Measurements from ENCODE around the gene SRSF7. TPM values are rescaled to one million over a fixed set of nuclear protein-coding genes. Genes with fewer than 3 reads are reported as not detected.
"Not testable (repeated sequence)": the region's sequence is repeated elsewhere in the genome, so short reads cannot be mapped to it uniquely, and the experiment has no call there.

The SRSF7 gene
- total RNA-seq, 2 experiments from 2014 or later: 243 to 249 TPM

DNA sequence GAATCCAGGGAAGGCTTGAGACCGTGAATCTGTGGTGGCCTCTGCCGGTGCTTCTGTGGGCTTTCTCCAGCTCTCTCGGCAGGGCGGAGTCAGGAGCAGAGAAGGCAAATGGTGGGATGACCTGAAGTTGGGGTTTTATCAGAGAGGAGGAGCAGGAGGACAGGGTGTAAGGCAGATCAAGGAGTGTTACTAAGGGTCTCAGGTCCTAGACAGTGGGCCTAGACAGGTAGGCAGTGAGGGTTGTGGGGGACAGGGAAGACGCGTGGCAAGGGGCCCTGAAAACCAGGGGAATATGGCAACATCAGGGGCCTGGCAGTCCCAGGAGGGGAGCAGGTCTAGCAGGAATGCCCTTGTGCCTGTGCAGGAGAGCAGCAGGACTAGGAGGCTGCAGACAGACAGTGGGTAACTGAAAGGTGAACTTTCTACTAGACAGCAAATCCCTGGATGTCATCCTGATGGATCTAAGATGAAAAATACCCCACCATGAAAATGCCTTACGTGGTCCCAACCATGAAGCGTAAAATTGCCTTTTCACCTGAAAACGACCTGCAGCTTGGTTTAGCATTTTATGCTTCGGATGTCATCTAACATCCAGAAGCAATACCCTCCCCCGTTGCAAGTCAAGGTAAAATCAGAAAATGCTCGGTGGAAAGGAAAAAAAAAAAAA, 42.1 kb downstream of the SRSF7 start:
- ChIA-PET CTCF (interaction anchor here (0.6 to 2.4 kb wide), 14 partner anchors 10 to 187 kb away, joined by 3 to 19 read pairs (median 3); no protein-coding TSS in a partner anchor), POLR2A (interaction anchor here (0.7 to 2.0 kb wide), 13 partner anchors 9 to 412 kb away, joined by 3 to 11 read pairs (median 4); partner anchors contain the start of genes GALM, HNRNPLL, SOS1 and SRSF7)
- Mint-ChIP-seq H3K4me1 (peaks cover 72% of the 10 kb centered on the region), H3K9me3 (peaks cover 3% of the 10 kb centered on the region), H3K4me3 (peak overlapping the region; percentile 61), H3K27me3 (no peaks in the 10 kb centered on the region), H3K27ac (peak overlapping the region; percentile 95), H3K36me3 (ENCODE audit: low read depth) (peaks cover 77% of the 10 kb centered on the region)
- no peak for DNase-seq

DNA sequence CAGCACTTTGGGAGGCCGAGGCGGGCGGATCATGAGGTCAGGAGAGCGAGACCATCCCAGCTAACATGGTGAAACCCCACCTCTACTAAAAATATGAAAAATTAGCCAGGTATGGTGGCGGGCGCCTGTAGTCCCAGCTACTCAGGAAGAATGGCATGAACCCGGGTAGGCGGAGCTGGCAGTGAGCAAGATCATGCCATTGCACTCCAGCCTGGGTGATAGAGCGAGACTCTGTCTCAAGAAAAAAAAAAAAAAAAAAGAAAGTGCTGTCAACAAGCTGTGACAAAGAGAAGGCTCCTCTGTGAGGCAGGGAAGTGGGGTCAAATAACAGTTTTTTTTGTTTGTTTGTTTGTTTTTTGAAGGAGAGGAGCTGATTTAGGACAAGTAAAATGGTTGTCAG, 42.7 kb downstream of the SRSF7 start:
- Mint-ChIP-seq H3K36me3 (ENCODE audit: low read depth) (peaks cover 74% of the 10 kb centered on the region), H3K4me3 (peak overlapping the region; percentile 61), H3K27ac (peak overlapping the region; percentile 95), H3K4me1 (peaks cover 68% of the 10 kb centered on the region)
- ChIA-PET POLR2A (interaction anchor here (0.6 to 2.0 kb wide), 14 partner anchors 10 to 412 kb away, joined by 3 to 11 read pairs (median 3); partner anchors contain the start of genes GALM, HNRNPLL, SOS1 and SRSF7), CTCF (interaction anchor here (0.7 to 2.4 kb wide), 9 partner anchors 9 to 188 kb away, joined by 3 to 19 read pairs (median 6); no protein-coding TSS in a partner anchor)
- H3K27me3 Mint-ChIP-seq, H3K9me3 Mint-ChIP-seq, DNase-seq: not testable (repeated sequence)

DNA sequence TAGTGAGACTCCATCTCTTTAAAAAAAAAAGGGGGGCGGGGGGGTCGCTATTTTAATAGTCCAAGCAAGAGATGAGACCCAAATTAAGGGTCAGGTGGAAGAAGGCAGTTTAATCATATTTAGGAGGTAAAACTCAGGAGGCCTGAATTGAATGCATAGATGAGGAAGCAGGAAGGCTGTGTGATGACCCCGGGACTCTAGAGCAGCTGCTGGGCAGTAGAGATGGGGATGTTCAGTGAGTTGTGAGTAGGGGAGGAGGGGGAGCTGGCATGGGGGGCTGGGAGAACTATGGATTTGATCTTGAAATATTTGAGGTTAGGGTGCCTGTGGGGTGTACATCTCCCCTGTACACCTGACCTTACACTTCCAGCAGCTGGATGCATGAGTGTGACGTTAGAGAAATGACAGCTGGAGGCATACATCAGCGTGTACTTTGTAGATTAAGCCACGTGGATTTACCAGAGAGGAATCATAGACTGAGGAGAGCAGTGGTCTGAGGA, 44.3 kb downstream of the SRSF7 start:
- peak overlapping the region; percentile 60 for H3K27ac Mint-ChIP-seq
- ChIA-PET POLR2A (interaction anchor here (0.9 to 2.1 kb wide), 5 partner anchors 15 to 106 kb away, joined by 3 to 8 read pairs (median 4); partner anchors contain the start of gene SRSF7), CTCF (interaction anchor here (1.1 to 1.7 kb wide), 2 partner anchors 10 to 11 kb away, joined by 3 to 4 read pairs; no protein-coding TSS in a partner anchor)
- peaks cover 3% of the 10 kb centered on the region for H3K9me3 Mint-ChIP-seq
- H3K4me1 Mint-ChIP-seq: peaks cover 64% of the 10 kb centered on the region
- no peaks in the 10 kb centered on the region for H3K27me3 Mint-ChIP-seq
- no peak overlapping the region for H3K4me3 Mint-ChIP-seq
- peaks cover 66% of the 10 kb centered on the region for H3K36me3 Mint-ChIP-seq (ENCODE audit: low read depth)
- no peak for DNase-seq

DNA sequence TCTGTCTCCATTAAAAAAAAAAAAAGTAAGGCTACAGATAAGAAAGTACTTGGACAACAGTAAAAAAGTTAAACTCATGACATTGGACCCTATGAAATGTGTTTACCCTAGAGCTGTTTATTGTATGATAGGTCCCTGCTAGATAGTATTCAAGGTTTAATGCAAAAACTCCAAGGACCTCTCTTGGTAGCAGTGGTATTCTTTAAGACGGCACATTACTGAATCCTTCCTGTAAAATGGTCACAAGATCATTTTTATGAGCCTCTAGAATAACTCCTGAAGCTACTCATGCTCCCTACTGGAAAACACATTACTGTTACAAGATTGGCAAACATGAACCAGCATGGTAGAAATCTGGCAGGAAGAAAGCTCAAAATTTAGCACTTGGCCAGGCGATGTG, 46.5 kb downstream of the SRSF7 start:
- Mint-ChIP-seq H3K27ac (peak overlapping the region; percentile 30), H3K27me3 (no peaks in the 10 kb centered on the region), H3K4me1 (peaks cover 70% of the 10 kb centered on the region), H3K4me3 (no peak overlapping the region), H3K36me3 (ENCODE audit: low read depth) (peaks cover 56% of the 10 kb centered on the region), H3K9me3 (no peaks in the 10 kb centered on the region)
- POLR2A ChIA-PET: interaction anchor here (1.3 to 2.5 kb wide), 5 partner anchors 9 to 106 kb away, joined by 3 to 8 read pairs (median 5); no protein-coding TSS in a partner anchor
- DNase-seq: no peak
- CTCF ChIA-PET: interaction anchor here (0.7 to 1.7 kb wide), 5 partner anchors 11 to 123 kb away, joined by 3 to 8 read pairs (median 4); no protein-coding TSS in a partner anchor

DNA sequence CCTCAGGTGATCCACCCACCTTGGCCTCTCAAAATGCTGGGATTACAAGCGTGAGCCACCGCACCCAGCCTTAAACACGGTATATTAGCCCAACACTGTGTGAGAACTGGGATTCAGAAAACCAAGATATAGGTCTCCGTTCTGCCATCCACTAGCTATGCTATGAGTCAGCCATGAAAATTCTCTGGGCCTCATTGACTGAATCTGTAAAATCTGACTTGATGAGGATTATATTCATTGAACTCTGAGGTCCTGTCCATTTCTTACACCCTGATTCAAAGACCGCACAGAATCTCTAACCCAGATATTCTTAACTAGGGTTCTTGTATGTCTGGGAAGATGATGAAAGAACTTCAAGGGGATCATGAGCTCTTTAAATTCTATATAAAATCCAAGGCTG, 47.8 kb downstream of the SRSF7 start:
- H3K36me3 Mint-ChIP-seq (ENCODE audit: low read depth): peaks cover 52% of the 10 kb centered on the region
- H3K4me3 Mint-ChIP-seq, H3K9me3 Mint-ChIP-seq, DNase-seq, H3K27me3 Mint-ChIP-seq, H3K27ac Mint-ChIP-seq: not testable (repeated sequence)
- peaks cover 64% of the 10 kb centered on the region for H3K4me1 Mint-ChIP-seq
- CTCF ChIA-PET: interaction anchor here (0.9 to 1.7 kb wide), 3 partner anchors 19 to 122 kb away, joined by 3 to 8 read pairs (median 4); no protein-coding TSS in a partner anchor
- POLR2A ChIA-PET: interaction anchor here (0.8 to 9.0 kb wide), 5 partner anchors 11 to 102 kb away, joined by 3 to 73 read pairs (median 5); partner anchors contain the start of genes GALM and SRSF7

DNA sequence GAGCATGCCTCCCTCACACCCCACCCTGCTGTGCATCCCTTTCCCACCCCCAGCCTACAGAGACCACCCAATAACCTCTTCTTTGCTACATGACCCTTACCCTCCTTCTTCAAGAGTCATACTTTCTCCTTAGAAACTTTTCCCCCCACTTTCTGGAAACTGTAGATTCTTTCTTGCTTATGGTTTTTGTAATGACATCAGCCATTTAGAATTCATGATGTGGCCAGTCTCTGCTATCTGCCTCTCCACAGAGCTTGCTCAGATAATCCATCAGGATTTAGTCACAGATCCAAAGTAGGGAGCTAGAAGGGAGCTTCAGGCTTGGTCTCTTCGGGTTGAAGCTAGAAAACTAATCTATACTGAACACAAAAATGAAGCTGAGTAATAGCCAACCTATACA, 48.7 kb downstream of the SRSF7 start:
- Mint-ChIP-seq H3K4me3 (peak overlapping the region; percentile 6), H3K36me3 (ENCODE audit: low read depth) (peaks cover 58% of the 10 kb centered on the region), H3K27me3 (no peaks in the 10 kb centered on the region), H3K4me1 (peaks cover 69% of the 10 kb centered on the region), H3K9me3 (no peaks in the 10 kb centered on the region), H3K27ac (peak overlapping the region; percentile 52)
- ChIA-PET CTCF (interaction anchor here (0.9 kb wide), 1 partner anchor 20 kb away, joined by 3 read pairs; no protein-coding TSS in a partner anchor), POLR2A (interaction anchor here (0.7 to 9.0 kb wide), 4 partner anchors 10 to 37 kb away, joined by 3 to 73 read pairs (median 4); partner anchors contain the start of gene GALM)
- no peak for DNase-seq

DNA sequence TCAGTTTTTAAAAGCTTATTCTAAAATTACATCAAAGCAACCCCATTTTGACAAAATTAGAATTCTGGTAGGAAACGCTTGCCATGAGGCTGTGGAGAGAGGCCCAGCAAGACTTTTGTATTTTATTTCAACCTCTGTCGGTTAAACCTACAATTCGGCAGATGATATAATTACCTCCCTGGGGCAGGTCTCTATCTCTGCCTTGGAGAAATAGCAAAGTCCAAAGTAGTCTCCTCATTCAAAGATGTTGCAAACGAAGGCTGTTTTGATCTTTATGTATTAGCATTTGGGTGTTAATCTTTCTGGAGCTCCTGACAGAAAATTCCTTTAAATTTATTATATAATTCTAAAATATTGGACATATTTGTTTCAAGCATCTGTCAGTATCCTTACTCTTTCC, 49.6 kb downstream of the SRSF7 start:
- CTCF ChIA-PET: interaction anchor here (1.0 to 4.5 kb wide), 4 partner anchors 33 to 121 kb away, joined by 4 to 28 read pairs (median 5); partner anchors contain the start of gene HNRNPLL
- DNase-seq: no peak

DNA sequence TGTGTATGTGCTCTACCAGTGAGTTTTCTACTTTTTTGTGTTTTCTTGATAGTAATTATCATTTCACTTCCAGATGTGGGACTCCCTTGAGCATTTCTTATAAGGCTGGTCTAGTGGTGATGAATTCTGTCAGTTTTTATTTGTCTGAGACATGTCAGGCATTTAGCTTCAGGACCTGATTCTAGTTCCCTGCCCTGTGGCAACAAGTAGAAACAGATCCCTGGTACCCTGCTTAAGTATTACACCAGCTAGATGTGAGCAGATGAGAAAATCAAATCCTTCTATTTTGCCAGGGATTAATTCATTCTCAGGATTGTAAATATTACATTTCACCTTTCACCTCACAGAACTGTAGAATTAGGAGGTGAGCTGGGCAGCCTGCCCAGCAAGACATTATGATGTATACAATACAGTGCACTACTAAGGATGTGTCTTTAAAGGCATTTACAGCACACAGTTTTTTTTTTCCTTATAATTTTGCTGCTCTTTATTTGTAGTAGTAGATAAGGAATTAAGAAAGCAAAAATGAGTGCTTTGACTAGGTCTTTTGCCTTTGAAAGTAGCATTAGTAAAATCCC, 50.2 kb downstream of the SRSF7 start:
- Mint-ChIP-seq H3K36me3 (ENCODE audit: low read depth) (peaks cover 59% of the 10 kb centered on the region), H3K27me3 (no peaks in the 10 kb centered on the region), H3K4me3 (peak overlapping the region; percentile 73), H3K4me1 (peaks cover 70% of the 10 kb centered on the region), H3K9me3 (no peaks in the 10 kb centered on the region), H3K27ac (peak overlapping the region; percentile 86)
- no peak for DNase-seq
- POLR2A ChIA-PET: interaction anchor here (1.2 to 9.0 kb wide), 11 partner anchors 9 to 106 kb away, joined by 3 to 73 read pairs (median 7); partner anchors contain the start of genes GALM, HNRNPLL and SRSF7
- CTCF ChIA-PET: interaction anchor here (1.0 to 5.5 kb wide), 7 partner anchors 18 to 121 kb away, joined by 4 to 28 read pairs (median 5); partner anchors contain the start of genes GALM and HNRNPLL

More for the DNA sequence above, 49.6 kb downstream of the SRSF7 start:
- Mint-ChIP-seq H3K36me3 (ENCODE audit: low read depth) (peaks cover 57% of the 10 kb centered on the region), H3K27me3 (no peaks in the 10 kb centered on the region), H3K9me3 (no peaks in the 10 kb centered on the region), H3K4me1 (peaks cover 69% of the 10 kb centered on the region), H3K4me3 (peak overlapping the region; percentile 73), H3K27ac (peak overlapping the region; percentile 86)
- POLR2A ChIA-PET: interaction anchor here (1.2 to 9.0 kb wide), 9 partner anchors 8 to 107 kb away, joined by 3 to 73 read pairs (median 7); partner anchors contain the start of genes GALM and HNRNPLL

DNA sequence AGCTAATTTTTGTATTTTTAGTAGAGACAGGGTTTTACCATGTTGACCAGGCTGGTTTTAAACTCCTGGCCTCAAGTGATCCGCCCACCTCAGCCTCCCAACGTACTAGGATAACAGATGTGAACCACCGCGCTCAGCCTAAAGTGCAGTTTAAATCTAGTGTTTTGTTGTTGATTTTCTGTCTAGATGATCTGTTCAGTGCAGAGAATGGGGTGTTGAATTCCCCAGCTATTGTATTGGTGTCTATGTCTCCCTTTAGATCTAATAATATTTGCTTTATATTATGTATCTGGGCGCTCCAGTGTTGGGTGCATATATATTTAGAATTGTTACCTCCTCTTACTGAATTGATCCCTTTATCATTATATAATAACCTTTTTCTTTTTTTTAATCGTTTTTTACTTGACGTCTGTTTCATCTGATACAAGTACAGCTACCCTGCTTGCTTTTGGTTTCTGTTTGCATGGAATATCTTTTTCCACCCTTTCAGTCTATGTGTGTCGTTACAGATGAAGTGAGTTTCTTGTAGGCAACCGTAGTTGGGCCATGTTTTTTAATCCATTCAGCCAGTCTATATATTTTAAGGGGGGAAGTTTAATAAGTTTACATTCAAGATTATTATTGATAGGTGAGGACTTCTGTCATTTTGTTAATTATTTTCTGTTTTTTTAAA, 50.9 kb downstream of the SRSF7 start:
- H3K36me3 Mint-ChIP-seq (ENCODE audit: low read depth): peaks cover 60% of the 10 kb centered on the region
- POLR2A ChIA-PET: interaction anchor here (0.6 to 9.0 kb wide), 10 partner anchors 10 to 284 kb away, joined by 3 to 73 read pairs (median 8); partner anchors contain the start of genes GALM, HNRNPLL and SRSF7
- H3K4me1 Mint-ChIP-seq: peaks cover 73% of the 10 kb centered on the region

DNA sequence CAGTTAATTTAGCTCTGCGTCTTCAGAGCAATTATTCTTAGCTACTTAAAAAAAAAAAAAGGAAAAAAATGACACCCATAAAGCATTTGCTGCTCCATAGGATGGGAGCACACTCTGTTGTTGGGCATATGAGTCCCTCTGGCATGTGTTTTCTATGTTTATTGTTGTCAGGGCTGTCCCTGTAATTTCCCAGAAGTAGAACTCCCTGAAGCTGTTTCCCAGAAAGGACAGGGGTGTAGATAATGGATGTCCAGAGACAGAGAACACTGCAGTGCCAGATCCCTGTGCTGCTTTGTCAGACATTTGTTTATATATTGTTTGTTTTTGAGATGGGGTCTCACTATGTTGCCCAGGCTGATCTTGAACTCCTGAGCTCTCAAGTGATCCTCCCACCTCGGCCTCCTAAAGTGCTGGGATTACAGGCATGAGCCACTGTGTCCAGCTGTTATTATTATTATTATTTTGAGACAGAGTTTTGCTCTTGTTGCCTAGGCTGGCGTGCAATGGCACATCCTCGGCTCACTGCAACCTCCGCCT, 52.6 kb downstream of the SRSF7 start:
- Mint-ChIP-seq H3K36me3 (ENCODE audit: low read depth) (peaks cover 65% of the 10 kb centered on the region), H3K27ac (peak overlapping the region; percentile 66), H3K4me1 (peaks cover 81% of the 10 kb centered on the region), H3K9me3 (no peaks in the 10 kb centered on the region), H3K27me3 (no peaks in the 10 kb centered on the region), H3K4me3 (no peak overlapping the region)
- CTCF ChIA-PET: interaction anchor here (0.8 to 5.5 kb wide), 6 partner anchors 10 to 116 kb away, joined by 4 to 28 read pairs (median 6); partner anchors contain the start of gene HNRNPLL
- POLR2A ChIA-PET: interaction anchor here (0.9 to 9.0 kb wide), 13 partner anchors 10 to 117 kb away, joined by 3 to 73 read pairs (median 5); partner anchors contain the start of genes GALM, HNRNPLL and SRSF7
- no peak for DNase-seq

More for the DNA sequence above, 50.9 kb downstream of the SRSF7 start:
- CTCF ChIA-PET: interaction anchor here (1.2 to 5.5 kb wide), 5 partner anchors 17 to 119 kb away, joined by 5 to 28 read pairs (median 6); partner anchors contain the start of genes GALM and HNRNPLL
- H3K27ac Mint-ChIP-seq: peak overlapping the region; percentile 86
- H3K27me3 Mint-ChIP-seq: no peaks in the 10 kb centered on the region
- H3K4me3 Mint-ChIP-seq: peak overlapping the region; percentile 73
- DNase-seq: no peak
- H3K9me3 Mint-ChIP-seq: no peaks in the 10 kb centered on the region

DNA sequence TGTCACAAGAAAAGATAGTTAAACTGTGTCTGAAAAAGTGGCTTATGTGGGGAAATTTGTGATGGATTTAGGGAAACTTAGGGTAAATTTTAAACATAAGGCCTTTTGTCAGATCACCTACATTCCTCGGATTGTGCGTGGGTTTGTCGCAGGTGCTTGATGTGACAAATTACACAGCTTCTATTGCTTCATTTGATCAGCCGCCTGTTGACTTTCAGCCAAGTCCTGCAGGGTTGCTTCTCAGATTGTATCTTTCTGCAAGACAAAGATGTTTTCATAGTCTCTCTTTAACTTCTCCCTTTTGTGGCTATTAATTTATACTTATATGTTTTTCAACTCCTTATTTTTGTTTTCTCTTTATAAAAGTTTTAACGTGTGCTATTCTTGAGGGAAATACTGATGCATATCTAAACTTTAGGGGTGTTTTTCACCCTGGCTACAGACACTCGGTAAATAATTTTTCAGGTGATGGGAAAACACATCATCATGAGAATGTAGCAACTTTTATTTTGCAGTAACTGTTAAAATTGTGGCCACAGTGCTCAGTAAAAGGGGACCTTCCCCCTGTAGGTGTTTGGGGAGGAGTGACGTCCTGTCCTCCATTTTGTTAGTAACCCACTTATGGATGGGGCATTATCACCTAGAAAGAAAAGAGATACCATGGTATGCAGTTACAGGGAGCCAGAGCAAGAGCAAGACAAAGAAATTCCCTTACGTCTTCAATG, 53.9 kb downstream of the SRSF7 start:
- POLR2A ChIA-PET: interaction anchor here (0.7 to 9.0 kb wide), 6 partner anchors 14 to 98 kb away, joined by 3 to 73 read pairs (median 4); partner anchors contain the start of genes GALM and SRSF7
- Mint-ChIP-seq H3K9me3 (no peaks in the 10 kb centered on the region), H3K27me3 (no peaks in the 10 kb centered on the region), H3K4me3 (peak overlapping the region; percentile 12), H3K4me1 (peaks cover 87% of the 10 kb centered on the region), H3K36me3 (ENCODE audit: low read depth) (peaks cover 71% of the 10 kb centered on the region), H3K27ac (peak overlapping the region; percentile 90)
- DNase-seq: peak; percentile 33
- CTCF ChIA-PET: interaction anchor here (1.0 to 5.5 kb wide), 3 partner anchors 14 to 95 kb away, joined by 3 to 28 read pairs (median 23); partner anchors contain the start of gene HNRNPLL
